D341Med (cell line): ENCODE results near the gene RAET1L.
"Not testable (repeated sequence)": the region's sequence is repeated elsewhere in the genome, so short reads cannot be mapped to it uniquely, and the experiment has no call there.

Experiments used
- DNase-seq: peaks from one replicate; pipeline ENCODE4 v3.0.0; 2012; ENCODE audit warnings: low spot score

Gene RAET1L

DNA sequence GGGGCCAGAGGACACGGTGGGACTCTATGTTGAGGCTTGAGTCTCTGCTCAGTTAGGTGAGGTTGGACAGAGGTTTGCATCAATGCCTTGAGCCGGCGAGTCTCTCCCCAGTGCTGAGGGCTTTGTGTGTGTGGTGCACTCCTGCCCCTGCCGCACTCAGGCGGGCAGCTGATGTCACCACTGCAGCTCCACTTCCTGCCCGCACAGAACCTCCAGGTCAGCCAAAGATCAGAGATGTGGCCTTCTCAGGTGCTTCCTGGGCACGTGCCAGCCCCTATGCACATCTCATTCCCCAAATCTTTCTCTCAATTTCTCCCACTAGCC lies 33.9 kb downstream of the RAET1L start:
- not testable (repeated sequence) for DNase-seq

DNA sequence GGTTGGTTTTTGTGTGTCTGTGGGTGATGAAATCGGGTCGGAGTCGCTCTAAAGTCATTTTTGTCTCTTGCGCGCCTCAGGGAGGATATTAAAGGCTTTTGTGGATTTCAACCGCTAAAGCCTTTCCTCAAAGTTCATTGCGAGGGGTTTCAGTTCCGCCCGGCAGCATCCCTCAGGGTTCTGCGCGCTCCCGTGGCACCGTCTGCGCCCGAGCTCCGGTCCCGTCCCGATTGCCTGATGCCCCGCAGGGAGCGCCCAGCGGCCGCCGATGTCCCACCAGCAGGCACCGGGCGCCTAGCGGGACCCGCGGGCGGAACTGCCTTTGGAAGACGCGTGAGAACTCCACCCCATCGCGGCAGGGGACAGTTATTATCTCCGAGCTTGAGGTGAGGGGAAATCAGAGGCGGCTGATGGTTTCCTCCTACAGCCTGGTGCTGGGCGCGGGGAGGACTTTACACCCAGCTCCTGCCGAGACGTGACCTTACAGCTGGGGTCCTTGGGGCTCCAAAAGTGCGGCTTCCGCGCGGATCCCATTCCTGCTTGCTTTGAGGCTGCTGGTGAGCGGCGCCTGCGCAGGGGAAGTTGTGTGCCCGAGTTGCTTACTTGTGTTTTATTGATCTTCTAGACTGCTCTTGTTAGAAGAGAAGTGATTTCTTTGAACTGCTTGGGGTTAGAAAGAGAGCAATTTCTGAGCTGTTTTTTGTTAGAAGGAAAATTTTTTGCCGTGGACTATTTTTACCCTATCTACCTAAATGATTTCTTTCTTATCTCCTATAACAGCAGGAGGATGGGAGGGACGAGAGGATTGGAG lies 34.5 kb downstream of the RAET1L start:
- peak; percentile 61 for DNase-seq

DNA sequence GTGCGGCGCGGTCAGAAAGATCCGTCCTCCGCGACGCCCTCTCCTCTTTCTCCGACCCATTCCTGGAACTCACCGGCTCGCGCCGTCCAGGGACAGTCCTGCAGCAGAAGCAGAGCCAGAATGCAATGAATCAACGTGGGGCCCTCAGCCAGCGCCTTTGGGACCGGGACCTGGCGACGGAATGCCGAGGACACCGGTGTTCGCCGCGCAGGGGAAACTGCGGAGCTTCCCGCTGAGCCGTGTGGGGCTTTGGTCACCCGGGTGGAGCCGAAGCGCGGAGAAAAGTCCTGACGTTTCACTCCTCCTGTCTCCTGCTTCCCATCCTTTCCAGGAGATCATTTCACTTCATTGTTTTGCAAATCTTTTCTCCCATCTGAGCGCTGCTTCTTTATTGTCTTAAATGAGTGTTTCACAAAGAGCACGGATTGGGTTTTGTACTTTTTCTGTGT lies 35.1 kb downstream of the RAET1L start:
- no peak for DNase-seq

DNA sequence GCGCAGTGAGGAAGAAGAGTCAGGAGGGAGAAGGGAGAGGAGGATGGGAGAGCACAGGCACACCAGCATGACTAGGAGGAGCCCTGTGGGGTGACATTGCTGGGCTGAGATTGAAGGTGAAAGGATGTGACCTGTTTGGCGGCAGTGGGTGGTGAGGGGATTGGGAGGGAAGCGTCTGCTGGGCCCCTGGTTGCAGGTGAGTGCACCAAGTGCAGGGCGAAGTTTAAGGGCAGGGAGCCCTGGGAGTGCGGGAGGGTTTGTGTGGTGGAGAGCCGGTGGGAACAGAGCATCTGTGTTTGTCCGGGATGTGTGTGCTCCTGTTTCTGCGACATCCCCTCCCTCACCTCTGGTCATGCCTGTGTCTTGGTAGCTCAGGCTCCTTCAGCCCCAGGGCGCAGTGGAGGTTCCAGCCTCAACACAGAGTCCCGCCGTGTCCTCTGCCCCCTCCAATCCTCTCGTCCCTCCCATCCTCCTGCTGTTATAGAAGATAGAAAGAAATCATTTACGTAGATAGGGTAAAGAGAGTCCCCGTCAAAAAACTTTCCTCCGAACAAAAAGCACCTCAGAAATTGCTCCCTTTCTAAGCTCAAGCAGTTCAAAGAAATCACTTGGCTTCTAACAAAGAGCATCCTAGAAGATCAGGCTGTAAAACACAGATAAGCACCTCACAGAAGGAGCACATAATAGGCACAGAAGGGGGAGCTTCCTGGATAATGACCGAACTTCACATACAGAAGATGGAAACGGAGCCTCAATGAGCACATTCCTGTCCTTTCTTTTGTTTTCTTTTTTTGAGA lies 36.6 kb downstream of the RAET1L start:
- DNase-seq = no peak

DNA sequence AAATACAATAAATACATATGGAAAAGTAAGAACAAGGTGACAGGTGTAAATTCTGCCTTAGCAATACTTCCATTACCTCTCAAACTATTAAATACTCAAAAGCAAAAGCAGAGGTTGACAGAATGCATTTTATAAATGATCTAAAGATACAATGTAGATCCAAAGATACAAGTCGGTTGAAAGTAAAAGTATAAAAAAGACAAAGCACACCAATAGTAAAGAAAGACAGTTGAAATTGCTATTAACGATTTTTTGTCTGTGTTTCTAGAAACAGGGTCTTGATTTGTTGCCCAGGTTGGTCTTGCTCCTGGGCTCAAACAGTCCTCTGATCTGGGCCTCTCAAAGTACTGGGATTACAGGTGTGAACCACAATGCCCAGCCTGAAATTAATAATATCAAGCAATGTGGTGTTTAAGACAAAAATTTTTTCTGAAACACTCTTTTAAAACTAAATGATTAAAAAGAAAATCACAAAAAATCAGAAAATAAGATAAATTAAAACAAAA lies 37.7 kb downstream of the RAET1L start:
- DNase-seq = no peak

DNA sequence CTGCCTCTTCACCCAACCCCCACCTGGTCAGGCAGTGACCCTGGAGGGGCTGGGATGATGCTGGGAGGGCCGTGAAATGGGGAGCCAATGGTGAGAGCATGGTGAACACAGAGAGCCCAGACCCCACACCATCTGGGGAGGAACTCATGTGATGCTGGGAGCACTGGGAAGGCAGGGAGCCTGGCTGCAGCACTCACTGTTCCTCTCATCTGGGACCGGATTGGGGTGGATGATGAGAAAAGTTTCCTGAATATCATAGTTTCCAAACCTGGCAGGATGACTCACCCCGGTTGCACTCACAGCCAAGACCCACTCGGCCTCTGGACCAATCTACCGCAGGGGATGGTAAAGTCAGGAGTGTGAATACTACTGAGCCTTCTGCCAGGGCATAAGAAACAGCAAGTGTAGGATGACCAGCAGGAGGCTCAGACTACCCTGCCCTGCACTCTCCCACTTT lies 39.8 kb downstream of the RAET1L start:
- DNase-seq = no peak

DNA sequence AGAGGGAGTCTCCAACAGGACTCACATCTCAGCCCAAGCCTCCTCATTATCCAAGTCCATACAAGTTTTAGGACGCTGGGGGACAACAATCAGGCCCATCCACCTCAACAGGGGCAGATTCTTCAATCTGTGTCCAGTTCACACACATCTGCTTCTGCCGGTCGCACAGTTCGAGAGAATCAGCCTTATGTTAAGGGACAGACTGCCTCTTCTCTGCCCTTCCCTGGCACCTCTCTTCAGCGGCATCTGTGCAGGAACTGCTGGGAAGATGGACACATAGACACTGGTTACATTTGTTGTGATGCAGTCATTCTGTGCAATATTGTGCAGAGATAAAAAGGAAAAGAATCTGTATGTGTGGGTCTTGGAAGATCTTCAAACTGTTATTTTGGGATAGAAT lies 40.6 kb downstream of the RAET1L start:
- no peak for DNase-seq

DNA sequence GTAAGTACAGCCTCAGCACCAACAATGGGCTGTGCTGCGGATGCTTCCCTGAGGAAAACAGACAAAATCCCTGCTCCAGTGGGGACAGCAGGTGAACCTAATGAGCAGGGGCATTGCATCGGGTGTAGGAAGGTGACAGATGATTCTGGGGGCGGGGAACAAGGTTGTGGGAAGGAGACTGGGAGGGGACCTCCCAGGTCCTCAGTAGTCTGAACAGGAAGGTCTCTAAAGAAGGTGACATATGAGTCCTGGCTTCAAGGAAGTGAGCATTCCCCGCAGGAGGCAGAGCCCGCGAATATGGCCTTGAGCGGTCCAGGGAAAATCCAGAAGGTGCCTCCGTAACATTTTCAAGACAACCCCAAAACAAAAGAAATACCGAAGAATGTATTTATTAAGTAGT lies 42.2 kb downstream of the RAET1L start:
- no peak for DNase-seq

DNA sequence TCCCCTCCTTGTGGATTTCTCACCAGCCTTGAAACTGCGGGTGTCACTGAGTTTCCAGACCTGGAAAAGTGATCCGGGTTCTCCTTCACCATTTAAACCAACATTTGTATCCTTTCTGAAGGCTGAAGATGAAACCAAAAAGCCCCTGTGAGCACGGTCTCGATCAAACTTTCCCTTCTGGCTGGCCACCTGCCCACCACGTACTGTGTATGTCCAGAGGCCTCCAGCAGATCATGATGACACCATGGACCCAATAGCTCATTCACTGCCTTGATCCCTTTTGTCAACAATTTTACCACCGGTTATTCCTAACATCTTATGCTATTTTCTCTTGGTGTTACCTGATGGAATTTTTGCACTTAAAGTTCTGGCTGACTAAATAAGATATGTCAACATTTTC lies 46.0 kb downstream of the RAET1L start:
- no peak for DNase-seq

DNA sequence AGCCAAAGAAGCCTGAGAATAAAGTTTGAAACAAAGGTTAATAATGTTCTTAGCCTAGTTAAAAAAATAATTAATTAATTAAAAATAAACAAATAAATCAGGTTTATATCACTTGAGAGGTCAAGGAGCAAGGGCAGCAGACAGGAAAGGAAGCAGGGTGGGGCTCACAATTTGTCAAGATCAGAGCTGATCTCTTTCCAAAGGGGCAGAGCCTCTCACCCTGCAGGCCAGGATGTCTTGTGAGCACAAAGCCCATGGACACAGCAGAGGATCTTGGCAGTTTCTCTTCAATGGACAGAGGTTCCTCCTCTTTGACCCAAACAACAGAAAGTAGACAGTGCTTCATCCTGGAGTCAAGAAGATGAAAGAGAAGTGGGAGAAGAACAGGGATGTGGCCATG lies 46.7 kb downstream of the RAET1L start:
- no peak for DNase-seq

DNA sequence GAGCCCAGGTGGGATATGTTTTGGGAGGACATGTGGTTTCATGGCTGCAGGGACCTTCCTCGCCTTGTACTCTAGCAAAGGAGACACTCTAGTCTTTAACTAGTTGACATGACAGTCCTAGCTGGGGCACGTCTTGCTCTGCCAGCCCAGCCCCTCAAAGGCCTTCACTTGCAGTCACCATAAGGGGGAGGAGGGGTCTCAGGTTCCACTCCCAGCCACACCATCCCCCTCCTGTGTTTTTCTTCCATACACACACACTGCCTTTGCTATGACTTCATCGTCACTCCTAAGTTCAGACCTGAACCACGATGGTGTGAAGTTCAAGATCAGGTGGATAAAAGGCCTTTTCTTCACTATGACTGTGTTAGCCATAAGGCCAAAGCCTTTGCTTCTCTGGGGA lies 48.1 kb downstream of the RAET1L start:
- DNase-seq = no peak

DNA sequence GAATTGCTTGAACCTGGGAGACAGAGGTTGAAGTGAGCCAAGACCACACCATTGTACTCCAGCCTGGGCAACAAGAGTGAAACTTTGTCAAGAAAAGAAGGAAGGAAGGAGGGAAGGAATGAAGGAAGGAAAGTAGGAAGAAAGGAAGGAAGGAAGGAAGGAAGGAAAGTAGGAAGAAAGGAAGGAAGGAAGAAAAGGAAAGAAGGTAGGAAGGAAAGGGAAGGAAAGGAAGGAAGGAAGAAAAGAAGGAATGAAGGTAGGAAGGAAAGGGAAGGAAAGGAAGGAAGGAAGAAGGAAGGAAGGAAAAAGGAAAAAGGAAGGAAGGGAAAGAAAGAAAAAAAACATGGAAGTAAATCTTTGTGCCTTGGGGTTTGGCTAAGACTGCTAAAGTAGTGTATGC lies 49.9 kb downstream of the RAET1L start:
- no peak for DNase-seq

DNA sequence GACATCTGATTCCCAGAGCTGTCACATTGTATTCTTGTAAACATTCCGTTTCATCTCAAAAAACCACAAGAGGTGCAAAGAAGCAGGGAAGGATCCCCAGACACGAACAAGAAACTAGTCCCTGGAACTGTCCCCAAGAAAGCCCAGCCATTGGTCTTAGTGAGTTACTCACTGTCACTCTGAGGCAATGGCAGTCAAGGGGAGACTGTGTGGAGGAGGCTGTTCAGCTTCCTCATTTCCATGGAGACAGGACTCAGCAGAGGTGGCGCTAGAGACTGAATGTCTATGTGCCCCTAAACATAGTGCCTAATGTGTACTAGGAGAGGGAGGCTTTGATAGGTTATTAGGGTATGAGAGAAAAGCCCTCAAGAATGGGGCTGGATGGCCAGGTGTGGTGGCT lies 50.5 kb downstream of the RAET1L start:
- no peak for DNase-seq

DNA sequence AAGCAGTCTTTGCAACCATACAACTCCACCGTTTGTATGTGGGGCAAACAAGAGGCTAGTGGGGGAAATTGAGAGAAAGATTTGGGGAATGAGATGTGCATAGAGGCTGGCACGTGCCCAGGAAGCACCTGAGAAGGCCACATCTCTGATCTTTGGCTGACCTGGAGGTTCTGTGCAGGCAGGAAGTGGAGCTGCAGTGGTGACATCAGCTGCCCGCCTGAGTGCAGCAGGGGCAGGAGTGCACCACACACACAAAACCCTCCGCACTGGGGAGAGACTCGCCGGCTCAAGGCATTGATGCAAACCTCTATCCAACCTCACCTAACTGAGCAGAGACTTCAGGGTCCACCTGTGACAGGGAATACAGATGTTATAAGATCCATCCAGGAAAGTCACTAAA lies 50.9 kb downstream of the RAET1L start:
- not testable (repeated sequence) for DNase-seq

DNA sequence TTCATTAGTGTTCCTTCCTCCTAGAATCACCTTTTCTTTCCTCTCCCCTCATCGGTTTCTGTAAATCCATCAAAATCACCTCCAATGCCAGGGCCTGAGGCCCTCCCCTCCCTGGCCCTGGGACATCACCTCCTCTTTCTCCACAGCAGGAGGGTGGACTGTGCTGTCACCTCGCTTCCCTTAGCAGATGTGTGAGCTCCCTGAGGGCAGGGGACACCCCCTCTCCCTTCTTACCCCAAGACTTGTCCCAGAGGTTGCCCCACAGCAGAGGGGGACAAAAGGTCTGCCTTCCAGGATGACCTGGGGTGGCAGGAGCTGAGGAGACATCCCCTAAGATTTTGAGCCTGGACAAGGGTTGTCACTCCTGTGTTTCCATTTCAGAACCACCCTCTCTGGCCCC lies 55.7 kb downstream of the RAET1L start:
- DNase-seq = no peak

DNA sequence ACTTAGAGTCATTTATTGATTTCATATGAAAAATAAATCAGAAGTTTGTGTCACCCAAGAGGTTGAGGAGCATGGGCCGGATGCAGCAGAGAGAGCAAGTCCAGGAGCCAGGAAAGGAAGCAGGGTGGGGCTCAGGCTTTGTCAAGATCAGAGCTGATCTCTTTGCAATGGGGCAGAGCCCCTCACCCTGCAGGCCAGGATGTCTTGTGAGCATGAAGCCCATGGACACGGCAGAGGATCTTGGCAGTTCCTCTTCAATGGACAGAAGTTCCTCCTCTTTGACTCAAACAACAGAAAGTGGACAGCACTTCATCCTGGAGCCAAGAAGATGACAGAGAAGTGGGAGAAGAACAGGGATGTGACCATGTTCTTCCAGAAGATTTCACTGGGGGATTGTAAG lies 56.4 kb downstream of the RAET1L start:
- DNase-seq = not testable (repeated sequence)
